Karpas-422 (cell line): ENCODE data around the gene LSM3. TPM values are rescaled to one million over a fixed set of nuclear protein-coding genes. Genes with fewer than 3 reads are reported as not detected.

Experiments
- DNase-seq: peaks from one replicate; pipeline ENCODE4 v3.0.0-alpha.2; 2015
- H2AFZ ChIP-seq: fragments of 200-600 bp; sonication (generic); 2 replicates; pipeline ENCODE4 v1.6.1; 2014; ENCODE audit warnings: antibody characterized with exemption, low read length, mixed read lengths
- H3K27ac ChIP-seq: fragments of 200-600 bp; sonication (generic); 2 replicates; pipeline ENCODE4 v1.5.1; 2014; ENCODE audit warnings: mild to moderate bottlenecking, low read length, moderate library complexity
- H3K27me3 ChIP-seq: fragments of 200-600 bp; sonication (generic); 2 replicates; pipeline ENCODE4 v1.6.1; 2014; ENCODE audit warnings: low read length, mixed read lengths
- H3K36me3 ChIP-seq: fragments of 200-600 bp; sonication (generic); 2 replicates; pipeline ENCODE4 v1.6.1; 2014; ENCODE audit warnings: low read length, mixed read lengths; ENCODE audit not compliant: insufficient read depth
- H3K4me1 ChIP-seq: fragments of 200-600 bp; sonication (generic); 2 replicates; pipeline ENCODE4 v1.6.1; 2014; ENCODE audit warnings: mild to moderate bottlenecking, low read length, mixed read lengths
- H3K4me2 ChIP-seq: fragments of 200-600 bp; sonication (generic); 2 replicates; pipeline ENCODE4 v1.6.1; 2014; ENCODE audit warnings: low read length, low read depth, mild to moderate bottlenecking; ENCODE audit not compliant: poor library complexity, severe bottlenecking
- H3K4me3 ChIP-seq: fragments of 200-600 bp; sonication (generic); 2 replicates; pipeline ENCODE4 v1.5.1; 2014; ENCODE audit warnings: mild to moderate bottlenecking, antibody characterized with exemption, low read length, mixed read lengths
- H3K79me2 ChIP-seq: fragments of 200-600 bp; sonication (generic); 2 replicates; pipeline ENCODE4 v1.6.1; 2014; ENCODE audit warnings: mild to moderate bottlenecking, low read length, mixed read lengths
- H3K9ac ChIP-seq: fragments of 200-600 bp; sonication (generic); 2 replicates; pipeline ENCODE4 v1.6.0; 2014; ENCODE audit warnings: low read length
- H3K9me2 ChIP-seq: fragments of 200-600 bp; sonication (generic), shearing (Covaris generic); replicated peaks from 2 replicates; pipeline ENCODE4 v1.6.0; 2014; ENCODE audit warnings: mild to moderate bottlenecking, low read length, moderate library complexity; ENCODE audit not compliant: insufficient read depth
- H3K9me3 ChIP-seq: fragments of 300-700, 200-600 bp; sonication (generic); 2 replicates; pipeline ENCODE4 v1.6.1; 2014; ENCODE audit warnings: low read length, mixed read lengths
- H4K20me1 ChIP-seq: fragments of 200-600 bp; sonication (generic); 2 replicates; pipeline ENCODE4 v1.6.1; 2014; ENCODE audit warnings: mild to moderate bottlenecking, antibody characterized with exemption, low read length, low read depth; ENCODE audit not compliant: insufficient read depth
- total RNA-seq: library from RNA; depleted of rRNA; stranded (reverse); fragments of >200 nt; shearing (Covaris generic); gene quantifications from 2 replicates; pipeline ENCODE4 v1.2.3, GENCODE V29; 2014; ENCODE audit warnings: low replicate concordance

The LSM3 gene
- total RNA-seq, 1 experiment from 2014 or later: 14.2 TPM

- H4K20me1 ChIP-seq: peaks cover 6% of the 10 kb centered on the region; the same call in 1 of the 2 replicates
- H3K27ac ChIP-seq: no peak overlapping the region
- H3K4me1 ChIP-seq: no peaks in the 10 kb centered on the region
- DNase-seq: no peak
- no peak overlapping the region for H2AFZ ChIP-seq
- peaks cover 7% of the 10 kb centered on the region; the same call in 1 of the 2 replicates for H3K36me3 ChIP-seq
- H3K79me2 ChIP-seq: no peaks in the 10 kb centered on the region
- H3K4me3 ChIP-seq: no peak overlapping the region
- H3K9me3 ChIP-seq: no peaks in the 10 kb centered on the region
- no peaks in the 10 kb centered on the region for H3K9me2 ChIP-seq
- H3K9ac ChIP-seq: no peak overlapping the region
- no peaks in the 10 kb centered on the region for H3K27me3 ChIP-seq
- no peak overlapping the region for H3K4me2 ChIP-seq
These were observed 24.4 kb downstream of the LSM3 start for GRCh38 chr3:14202874-14203520.

GRCh38 chr3:14203521-14204079 is 25.0 kb downstream of the LSM3 start:
- peak; percentile 82 for DNase-seq
- no peaks in the 10 kb centered on the region for H3K9me3 ChIP-seq
- H3K36me3 ChIP-seq: peaks cover 6% of the 10 kb centered on the region; the same call in 1 of the 2 replicates
- H4K20me1 ChIP-seq: peaks cover 6% of the 10 kb centered on the region; the same call in 1 of the 2 replicates
- H3K79me2 ChIP-seq: no peaks in the 10 kb centered on the region
- no peaks in the 10 kb centered on the region for H3K9me2 ChIP-seq
- H3K27me3 ChIP-seq: no peaks in the 10 kb centered on the region
- H3K4me1 ChIP-seq: no peaks in the 10 kb centered on the region
- no peak overlapping the region for H2AFZ ChIP-seq
- no peak overlapping the region for H3K4me3 ChIP-seq
- H3K27ac ChIP-seq: no peak overlapping the region
- H3K4me2 ChIP-seq: no peak overlapping the region
- no peak overlapping the region for H3K9ac ChIP-seq

GRCh38 chr3:14204515-14205284 is 26.1 kb downstream of the LSM3 start:
- Histone ChIP-seq H2AFZ (no peak overlapping the region), H3K4me1 (no peaks in the 10 kb centered on the region), H3K9ac (no peak overlapping the region), H3K27ac (no peak overlapping the region), H3K9me2 (no peaks in the 10 kb centered on the region), H3K79me2 (no peaks in the 10 kb centered on the region), H3K36me3 (peaks cover 2% of the 10 kb centered on the region; the same call in 1 of the 2 replicates), H3K27me3 (no peaks in the 10 kb centered on the region), H4K20me1 (peaks cover 6% of the 10 kb centered on the region; the same call in 1 of the 2 replicates), H3K9me3 (no peaks in the 10 kb centered on the region), H3K4me2 (no peak overlapping the region), H3K4me3 (no peak overlapping the region)
- no peak for DNase-seq

- H3K27ac ChIP-seq: no peak overlapping the region
- no peaks in the 10 kb centered on the region for H4K20me1 ChIP-seq
- H3K36me3 ChIP-seq: no peaks in the 10 kb centered on the region
- no peak overlapping the region for H3K4me3 ChIP-seq
- no peaks in the 10 kb centered on the region for H3K4me1 ChIP-seq
- H3K9me3 ChIP-seq: no peaks in the 10 kb centered on the region
- no peak overlapping the region for H2AFZ ChIP-seq
- H3K4me2 ChIP-seq: no peak overlapping the region
- H3K27me3 ChIP-seq: no peaks in the 10 kb centered on the region
- no peak overlapping the region for H3K9ac ChIP-seq
- H3K79me2 ChIP-seq: no peaks in the 10 kb centered on the region
- H3K9me2 ChIP-seq: no peaks in the 10 kb centered on the region
- no peak for DNase-seq
These were observed 28.0 kb downstream of the LSM3 start for GRCh38 chr3:14206548-14207177.

GRCh38 chr3:14208168-14208567 is 29.6 kb downstream of the LSM3 start:
- H3K27me3 ChIP-seq: no peaks in the 10 kb centered on the region
- no peak for DNase-seq
- H3K9me3 ChIP-seq: no peaks in the 10 kb centered on the region
- no peak overlapping the region for H3K27ac ChIP-seq
- H3K79me2 ChIP-seq: no peaks in the 10 kb centered on the region
- no peak overlapping the region for H3K4me2 ChIP-seq
- H2AFZ ChIP-seq: no peak overlapping the region
- H3K36me3 ChIP-seq: no peaks in the 10 kb centered on the region
- H4K20me1 ChIP-seq: no peaks in the 10 kb centered on the region
- no peak overlapping the region for H3K9ac ChIP-seq
- H3K4me1 ChIP-seq: no peaks in the 10 kb centered on the region
- H3K9me2 ChIP-seq: no peaks in the 10 kb centered on the region
- H3K4me3 ChIP-seq: no peak overlapping the region

DNA sequence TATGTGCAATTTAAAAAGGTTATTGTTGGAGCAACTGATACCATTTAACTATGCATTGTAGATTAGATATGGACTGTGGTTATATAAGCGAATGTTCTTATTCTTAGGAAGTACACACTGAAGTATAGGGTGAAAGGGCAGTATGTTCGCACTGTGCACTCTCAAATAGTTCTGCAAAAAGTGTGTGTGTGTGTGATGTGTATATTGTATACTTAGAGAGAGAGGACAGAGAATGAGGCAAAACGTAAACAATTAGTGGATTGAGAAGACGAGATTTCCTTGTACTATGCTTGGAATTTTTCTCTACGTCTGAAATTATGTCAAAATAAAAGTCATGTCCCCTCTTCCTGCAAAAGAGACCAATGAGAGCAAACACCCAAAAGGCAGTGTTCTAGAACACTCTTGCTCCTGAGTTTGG is 30.4 kb downstream of the LSM3 start:
- Histone ChIP-seq H4K20me1 (no peaks in the 10 kb centered on the region), H3K4me1 (no peaks in the 10 kb centered on the region), H3K4me3 (no peak overlapping the region), H3K9me2 (no peaks in the 10 kb centered on the region), H3K9me3 (no peaks in the 10 kb centered on the region), H3K27me3 (no peaks in the 10 kb centered on the region), H3K36me3 (no peaks in the 10 kb centered on the region), H3K9ac (no peak overlapping the region), H3K27ac (no peak overlapping the region), H3K4me2 (no peak overlapping the region), H3K79me2 (no peaks in the 10 kb centered on the region), H2AFZ (no peak overlapping the region)
- DNase-seq: no peak

DNA sequence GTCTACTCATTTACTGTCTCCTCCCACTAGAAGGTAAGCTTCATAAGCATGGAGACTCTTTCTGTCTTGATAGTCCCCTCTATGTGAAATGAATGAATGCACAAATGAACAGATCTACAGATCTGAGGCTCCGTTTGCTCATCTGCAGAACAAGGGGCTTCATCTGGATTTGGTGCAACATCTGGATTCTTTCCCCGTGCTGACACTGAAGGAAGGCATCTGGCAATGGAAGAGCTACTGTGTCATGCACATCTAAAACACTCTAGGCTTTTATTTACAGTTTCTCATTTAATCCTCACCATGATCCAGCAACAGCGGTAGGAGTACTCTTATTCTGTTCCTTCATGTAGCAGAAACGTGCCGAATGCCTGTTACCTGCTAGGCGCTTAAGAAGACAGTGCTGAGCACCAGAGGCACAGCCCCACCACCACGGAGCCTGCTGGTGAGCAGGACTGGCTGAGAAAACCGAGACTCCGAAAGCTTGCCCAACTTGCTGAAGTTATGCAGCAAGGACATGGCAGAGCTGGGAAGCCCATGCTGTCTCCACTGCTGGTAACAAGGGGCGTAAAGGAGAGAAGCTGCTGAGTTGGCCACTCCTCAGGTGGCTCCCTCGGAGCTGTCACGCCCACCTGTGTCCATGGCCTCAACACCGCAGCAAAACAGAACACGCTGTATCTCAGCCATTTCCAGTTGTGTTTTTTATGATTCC is 31.1 kb downstream of the LSM3 start:
- no peaks in the 10 kb centered on the region for H3K4me1 ChIP-seq
- no peaks in the 10 kb centered on the region for H3K36me3 ChIP-seq
- H3K79me2 ChIP-seq: no peaks in the 10 kb centered on the region
- H2AFZ ChIP-seq: no peak overlapping the region
- no peaks in the 10 kb centered on the region for H4K20me1 ChIP-seq
- no peak for DNase-seq
- H3K9me2 ChIP-seq: no peaks in the 10 kb centered on the region
- H3K9me3 ChIP-seq: no peaks in the 10 kb centered on the region
- no peak overlapping the region for H3K9ac ChIP-seq
- no peaks in the 10 kb centered on the region for H3K27me3 ChIP-seq
- H3K4me3 ChIP-seq: no peak overlapping the region
- no peak overlapping the region for H3K4me2 ChIP-seq
- no peak overlapping the region for H3K27ac ChIP-seq
